ENCODE results near the gene FRS2.
"Not testable (repeated sequence)": the region's sequence is repeated elsewhere in the genome, so short reads cannot be mapped to it uniquely, and the experiment has no call there.

Gene FRS2

DNA sequence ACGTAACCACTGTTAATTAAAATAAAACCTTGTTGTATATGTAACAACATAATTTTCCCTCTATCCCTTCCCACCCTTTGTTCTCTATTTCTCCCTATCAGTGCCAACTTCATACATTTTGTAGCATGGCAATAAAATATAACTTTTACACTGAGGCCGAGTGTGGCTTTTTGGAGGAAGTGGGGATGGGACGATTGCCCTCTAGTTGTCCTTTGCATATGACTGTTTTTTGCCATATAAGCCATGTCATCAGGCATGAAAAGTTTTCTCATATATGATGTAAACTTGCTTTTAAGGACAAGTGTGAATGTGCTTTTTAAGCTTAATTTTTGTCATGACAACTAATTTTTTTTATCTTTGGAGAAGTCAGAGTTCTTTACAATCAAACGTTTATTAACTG, 108.8 kb downstream of the FRS2 start:
- no peak for DNase-seq (ENCODE audit: low read depth, low spot score)

DNA sequence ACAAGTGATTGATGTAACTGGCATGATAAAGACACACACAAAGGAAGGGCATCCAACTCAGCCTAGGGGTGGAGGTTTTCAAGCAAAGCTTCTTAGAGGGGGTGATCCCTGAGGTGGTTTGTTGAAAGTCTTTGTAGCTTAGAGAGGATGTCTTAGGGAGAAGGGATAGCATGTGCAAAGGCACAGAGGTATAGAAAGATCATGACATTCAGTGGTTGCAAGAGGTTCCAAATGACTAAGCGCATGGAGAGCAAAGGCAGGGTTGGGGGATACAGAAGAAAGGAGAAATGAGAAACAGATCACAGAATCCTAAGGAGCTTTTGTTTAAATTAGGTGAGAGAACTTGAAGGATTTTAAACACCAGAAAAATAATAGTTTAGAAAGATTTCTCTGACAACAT, 109.9 kb downstream of the FRS2 start:
- DNase-seq (ENCODE audit: low read depth, low spot score) = no peak

- DNase-seq (ENCODE audit: low read depth, low spot score) = no peak
Observed at GRCh38 chr12:69583203-69583602, 113.0 kb downstream of the FRS2 start.

DNA sequence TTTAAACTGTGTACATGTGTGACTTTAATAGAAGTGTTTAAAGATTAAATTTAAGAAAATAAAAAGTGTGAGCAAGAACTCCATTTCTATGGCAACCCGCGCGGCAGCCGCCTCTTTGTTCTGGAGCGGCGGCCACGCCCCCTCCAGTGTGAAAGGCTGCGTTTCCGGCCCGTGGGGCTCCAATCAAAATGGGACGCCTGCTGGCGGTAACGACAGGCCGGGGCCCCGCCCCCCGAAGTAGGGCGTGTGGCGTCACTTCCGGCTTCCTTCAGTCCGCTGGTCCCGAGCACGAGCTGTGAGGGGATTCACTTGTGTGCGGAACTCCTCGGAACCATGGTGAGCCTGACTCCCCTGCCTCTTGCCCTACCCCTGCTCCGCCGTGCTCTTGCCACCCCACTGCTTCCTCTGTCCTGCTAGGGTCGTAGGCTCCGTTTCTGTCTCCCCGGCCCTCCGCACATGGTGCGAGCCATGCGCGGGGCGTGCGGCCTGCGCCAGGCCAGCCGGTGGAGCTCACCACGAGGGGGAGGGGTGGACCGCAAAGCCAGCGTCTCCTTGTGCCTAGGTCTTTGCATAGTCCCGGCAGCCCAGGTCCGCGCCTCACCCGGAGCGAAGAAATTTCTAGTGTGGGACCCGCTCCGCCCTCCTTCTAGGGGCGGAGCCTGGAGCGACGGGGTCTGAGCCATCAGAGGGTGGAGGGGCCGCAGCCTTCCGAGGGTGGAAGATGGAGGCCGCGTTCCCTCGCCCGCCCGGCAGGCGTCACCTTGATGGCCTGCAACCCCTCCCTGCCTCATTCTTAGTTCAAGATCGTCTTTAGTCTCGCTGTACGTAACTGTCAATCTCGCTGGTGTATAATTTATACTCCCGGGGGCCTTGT, 115.2 kb downstream of the FRS2 start, which contains the start of gene CCT2:
Gene CCT2 (plus strand): TSS at position 271 of the 874 bp plus-strand sequence. CDS start 63 bp downstream, at position 334.
- peak; percentile 94 for DNase-seq (ENCODE audit: low read depth, low spot score)

- no peak for DNase-seq (ENCODE audit: low read depth, low spot score)
Observed at GRCh38 chr12:69588527-69588926, 118.3 kb downstream of the FRS2 start.

DNA sequence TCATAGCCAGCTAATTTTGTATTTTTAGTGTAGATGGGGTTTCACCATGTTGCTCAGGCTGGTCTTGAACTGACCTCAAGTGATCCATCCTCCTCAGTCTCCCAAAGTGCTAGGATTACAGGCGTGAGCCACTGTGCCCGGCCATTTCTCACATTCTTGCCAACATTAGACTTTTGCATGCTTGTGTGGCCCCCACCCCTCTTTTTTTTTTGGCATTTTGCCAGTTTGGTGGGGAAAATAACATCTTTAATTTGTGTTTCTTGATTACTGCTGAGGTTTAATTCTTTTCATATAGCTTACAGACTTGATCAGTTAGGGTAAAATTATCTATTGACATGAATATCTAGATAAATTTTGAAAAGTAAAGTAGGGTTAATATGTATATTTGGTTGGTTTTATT, 118.9 kb downstream of the FRS2 start:
- DNase-seq (ENCODE audit: low read depth, low spot score) = no peak

- no peak for DNase-seq (ENCODE audit: low read depth, low spot score)
Observed at GRCh38 chr12:69595689-69596088, 125.5 kb downstream of the FRS2 start.

- no peak for DNase-seq (ENCODE audit: low read depth, low spot score)
Observed at GRCh38 chr12:69598174-69598753, 128.1 kb downstream of the FRS2 start.

DNA sequence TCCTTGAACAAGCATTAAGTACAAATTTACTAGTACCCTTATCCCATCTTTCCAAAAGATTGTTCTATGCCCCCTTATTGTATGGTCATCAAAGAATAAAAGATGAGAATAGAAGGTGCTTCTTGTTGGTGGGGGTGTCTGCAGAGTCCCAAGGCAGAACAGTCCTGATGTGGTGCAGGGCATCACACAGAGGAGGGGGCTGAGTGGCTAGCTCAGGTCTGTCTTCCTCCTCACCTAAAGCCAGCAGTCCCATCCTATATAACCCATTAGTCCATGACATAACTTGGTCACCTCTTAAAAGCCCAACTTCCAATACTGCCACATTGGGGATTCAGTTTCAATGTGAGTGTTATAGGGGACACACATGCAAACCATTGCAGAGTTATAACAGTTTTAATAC, 130.6 kb downstream of the FRS2 start:
- DNase-seq (ENCODE audit: low read depth, low spot score) = no peak

DNA sequence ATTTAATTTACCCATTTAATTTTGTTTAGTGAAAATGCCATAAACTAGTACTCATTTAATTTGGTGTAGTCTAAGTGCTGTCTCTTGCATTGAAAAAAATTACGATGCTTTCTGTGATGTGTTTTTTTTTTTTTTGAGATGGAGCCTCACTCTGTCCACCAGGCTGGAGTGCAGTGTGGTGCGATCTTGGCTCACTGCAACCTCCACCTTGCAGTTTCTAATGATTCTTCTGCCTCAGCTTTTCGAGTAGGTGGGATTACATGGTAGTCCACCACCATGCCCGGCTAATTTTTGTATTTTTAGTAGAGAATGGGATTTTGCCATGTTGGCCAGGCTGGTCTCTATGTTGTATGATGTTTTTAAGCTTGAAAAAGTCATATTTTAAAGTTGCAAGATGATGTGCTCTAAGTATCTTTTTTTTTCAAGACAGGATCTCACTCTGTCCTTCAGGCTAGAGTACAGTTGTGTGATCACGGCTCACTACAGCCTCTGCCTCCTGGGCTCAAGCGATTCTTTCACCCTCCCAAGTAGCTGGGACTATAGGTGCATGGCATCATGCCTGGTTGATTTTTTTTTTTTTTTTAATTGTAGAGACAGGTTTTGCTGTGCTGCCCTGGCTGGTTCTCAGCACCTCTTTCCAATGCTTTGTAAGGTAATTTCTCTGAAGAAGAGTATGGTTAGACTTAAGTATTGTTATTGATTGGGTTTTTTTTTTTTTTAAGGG, 131.9 kb downstream of the FRS2 start:
- DNase-seq (ENCODE audit: low read depth, low spot score) = no peak

GRCh38 chr12:69602954-69603353, 132.8 kb downstream of the FRS2 start:
- DNase-seq (ENCODE audit: low read depth, low spot score) = no peak

- not testable (repeated sequence) for DNase-seq (ENCODE audit: low read depth, low spot score)
Observed at GRCh38 chr12:69603556-69603955, 133.4 kb downstream of the FRS2 start.

- not testable (repeated sequence) for DNase-seq (ENCODE audit: low read depth, low spot score)
Observed at GRCh38 chr12:69604275-69604674, 134.1 kb downstream of the FRS2 start.

DNA sequence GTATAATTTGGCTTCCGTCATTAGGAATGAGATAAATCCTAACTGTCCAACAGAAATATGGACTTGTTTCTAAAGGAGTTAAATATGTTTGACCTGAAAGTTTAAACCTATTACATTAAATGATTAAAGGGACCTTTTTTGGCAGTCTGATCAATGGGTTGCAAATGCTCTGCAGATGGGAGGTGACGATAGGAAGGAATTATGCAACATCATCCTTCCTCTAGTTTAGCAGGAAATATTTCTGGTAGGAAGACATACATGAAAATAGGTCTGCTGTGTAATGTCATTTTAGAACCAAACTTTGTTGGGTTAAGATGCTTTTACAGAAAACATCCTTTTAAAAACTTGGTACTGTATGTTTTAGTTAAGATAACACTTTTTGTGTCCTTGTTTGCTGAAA, 137.9 kb downstream of the FRS2 start:
- no peak for DNase-seq (ENCODE audit: low read depth, low spot score)

GRCh38 chr12:69610126-69610525, 139.9 kb downstream of the FRS2 start:
- no peak for DNase-seq (ENCODE audit: low read depth, low spot score)

DNA sequence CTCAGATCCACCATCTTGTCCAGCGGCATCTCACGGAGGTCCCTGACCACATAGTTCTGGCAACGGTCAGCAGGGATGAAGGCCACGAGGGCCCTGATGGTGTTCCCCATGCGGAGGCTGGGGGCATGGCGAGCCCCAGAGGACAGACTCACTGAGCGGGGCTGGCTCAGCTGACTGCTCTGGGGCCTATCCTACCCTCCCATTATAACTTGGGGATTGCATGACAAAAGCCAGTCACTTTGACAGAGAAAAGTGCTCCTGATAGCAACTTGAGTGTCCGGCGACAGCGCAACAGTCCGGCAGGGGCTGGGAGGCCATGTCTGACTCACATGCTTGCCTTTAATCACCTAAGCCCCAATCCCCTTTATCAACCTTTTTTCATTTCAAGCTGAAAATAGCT, 140.5 kb downstream of the FRS2 start, which contains the start of gene LRRC10:
Gene LRRC10 (minus strand): TSS at position 179 of the 400 bp plus-strand sequence. CDS start 69 bp downstream, at position 110.
- DNase-seq (ENCODE audit: low read depth, low spot score) = no peak

- DNase-seq (ENCODE audit: low read depth, low spot score) = no peak
Observed at GRCh38 chr12:69613351-69613750, 143.2 kb downstream of the FRS2 start.

DNA sequence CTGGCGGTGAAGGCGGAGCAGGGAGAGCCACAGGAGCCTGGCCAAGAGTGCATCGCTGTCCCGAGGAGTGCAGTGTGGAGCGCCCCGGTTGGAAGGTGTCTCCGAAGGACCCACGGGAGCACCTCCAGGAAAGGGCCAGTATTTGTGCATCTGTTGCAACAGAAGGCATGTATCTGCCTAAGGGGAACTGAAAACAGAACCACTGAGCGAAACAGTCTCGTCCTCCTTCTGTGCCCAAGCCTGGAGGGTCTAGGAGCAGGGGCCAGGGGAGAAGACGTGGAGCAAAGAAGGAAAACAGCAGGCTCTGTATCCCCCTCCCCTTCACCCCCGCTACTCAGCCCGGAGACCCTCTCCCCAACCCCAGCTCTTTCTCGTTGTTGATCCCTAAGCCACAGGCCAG, 145.8 kb downstream of the FRS2 start:
- DNase-seq (ENCODE audit: low read depth, low spot score) = no peak

GRCh38 chr12:69619050-69619449, 148.9 kb downstream of the FRS2 start:
- DNase-seq (ENCODE audit: low read depth, low spot score) = no peak

- DNase-seq (ENCODE audit: low read depth, low spot score) = no peak
Observed at GRCh38 chr12:69620077-69620476, 149.9 kb downstream of the FRS2 start.

GRCh38 chr12:69620921-69621320, 150.7 kb downstream of the FRS2 start:
- DNase-seq (ENCODE audit: low read depth, low spot score) = no peak

- no peak for DNase-seq (ENCODE audit: low read depth, low spot score)
Observed at GRCh38 chr12:69621551-69621950, 151.4 kb downstream of the FRS2 start.
